Activated naive CD8-positive, alpha-beta T cell (primary cell): ENCODE measurements around the gene KLHDC8B.
A peak's percentile ranks its signal among the peaks of the same experiment; 100 is the strongest.

Experiments used
- H3K27ac Mint-ChIP-seq: one replicate; pipeline ENCODE4 v1.8.0; 2021; ENCODE audit warnings: mixed read lengths
- H3K27me3 Mint-ChIP-seq: one replicate; pipeline ENCODE4 v1.8.0; 2021; ENCODE audit warnings: mixed read lengths
- H3K36me3 Mint-ChIP-seq: one replicate; pipeline ENCODE4 v1.8.0; 2021; ENCODE audit warnings: mixed read lengths
- H3K4me1 Mint-ChIP-seq: one replicate; pipeline ENCODE4 v1.8.0; 2021; ENCODE audit warnings: low read depth, mixed read lengths
- H3K4me3 Mint-ChIP-seq: one replicate; pipeline ENCODE4 v1.8.0; 2021; ENCODE audit warnings: mild to moderate bottlenecking, mixed read lengths
- H3K9me3 Mint-ChIP-seq: one replicate; pipeline ENCODE4 v1.8.0; 2021; ENCODE audit warnings: low read depth, mixed read lengths

KLHDC8B gene

DNA sequence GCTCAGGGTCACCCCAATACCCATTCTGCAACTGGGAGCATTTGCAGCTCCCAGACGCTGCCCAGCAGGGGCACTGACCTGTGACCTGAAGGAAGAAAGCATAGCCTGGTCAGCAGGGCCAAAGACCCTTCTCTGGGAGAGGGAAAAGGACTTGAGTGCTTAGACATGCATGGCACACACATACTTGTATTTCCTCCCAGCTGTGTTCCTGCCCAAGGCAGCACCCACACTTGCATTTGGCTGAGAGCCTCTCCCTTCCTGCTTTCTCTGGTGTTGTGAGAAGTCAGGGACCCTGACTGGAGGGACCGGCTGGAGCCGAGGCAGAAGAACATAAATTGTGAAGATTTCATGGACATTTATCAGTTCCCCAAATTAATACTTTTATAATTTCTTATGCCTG lies 31.3 kb upstream of the KLHDC8B start:
- no peak overlapping the region for H3K4me3 Mint-ChIP-seq
- H3K27ac Mint-ChIP-seq: no peak overlapping the region

GRCh38 chr3:49148159-49148558 lies 23.2 kb upstream of the KLHDC8B start:
- no peaks in the 10 kb centered on the region for H3K4me1 Mint-ChIP-seq
- H3K27ac Mint-ChIP-seq: no peak overlapping the region
- no peaks in the 10 kb centered on the region for H3K27me3 Mint-ChIP-seq
- H3K9me3 Mint-ChIP-seq: no peaks in the 10 kb centered on the region
- H3K36me3 Mint-ChIP-seq: no peaks in the 10 kb centered on the region
- H3K4me3 Mint-ChIP-seq: no peak overlapping the region

More for the DNA sequence above, 31.3 kb upstream of the KLHDC8B start:
- Mint-ChIP-seq H3K4me1 (no peaks in the 10 kb centered on the region), H3K27me3 (peaks cover 3% of the 10 kb centered on the region), H3K9me3 (no peaks in the 10 kb centered on the region), H3K36me3 (no peaks in the 10 kb centered on the region)

DNA sequence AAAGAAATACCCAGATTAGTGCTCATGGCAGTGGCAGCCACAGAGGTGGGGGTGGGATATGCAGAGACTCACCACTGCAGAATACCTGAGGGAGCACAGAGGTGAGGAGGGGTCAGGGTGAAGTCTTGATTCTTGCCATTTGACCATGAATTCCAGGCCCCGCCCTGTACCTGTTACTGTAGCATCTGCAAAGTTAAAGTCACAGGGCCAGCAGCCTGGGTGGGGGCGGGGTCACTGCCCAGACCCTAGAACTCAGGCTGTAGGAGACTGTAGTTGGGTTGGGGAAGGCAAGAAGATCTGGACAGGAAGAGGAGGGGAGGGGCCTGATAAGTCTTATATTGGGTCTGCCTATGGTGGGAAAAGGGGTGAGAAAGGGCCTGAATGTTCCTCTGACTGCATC lies 19.8 kb upstream of the KLHDC8B start:
- H3K9me3 Mint-ChIP-seq: no peaks in the 10 kb centered on the region
- no peaks in the 10 kb centered on the region for H3K36me3 Mint-ChIP-seq
- no peaks in the 10 kb centered on the region for H3K4me1 Mint-ChIP-seq
- H3K27ac Mint-ChIP-seq: no peak overlapping the region
- H3K27me3 Mint-ChIP-seq: no peaks in the 10 kb centered on the region
- H3K4me3 Mint-ChIP-seq: no peak overlapping the region

GRCh38 chr3:49153349-49153912 lies 18.0 kb upstream of the KLHDC8B start:
- Mint-ChIP-seq H3K36me3 (no peaks in the 10 kb centered on the region), H3K27ac (no peak overlapping the region), H3K4me1 (peaks cover 3% of the 10 kb centered on the region), H3K4me3 (no peak overlapping the region), H3K9me3 (no peaks in the 10 kb centered on the region), H3K27me3 (no peaks in the 10 kb centered on the region)

DNA sequence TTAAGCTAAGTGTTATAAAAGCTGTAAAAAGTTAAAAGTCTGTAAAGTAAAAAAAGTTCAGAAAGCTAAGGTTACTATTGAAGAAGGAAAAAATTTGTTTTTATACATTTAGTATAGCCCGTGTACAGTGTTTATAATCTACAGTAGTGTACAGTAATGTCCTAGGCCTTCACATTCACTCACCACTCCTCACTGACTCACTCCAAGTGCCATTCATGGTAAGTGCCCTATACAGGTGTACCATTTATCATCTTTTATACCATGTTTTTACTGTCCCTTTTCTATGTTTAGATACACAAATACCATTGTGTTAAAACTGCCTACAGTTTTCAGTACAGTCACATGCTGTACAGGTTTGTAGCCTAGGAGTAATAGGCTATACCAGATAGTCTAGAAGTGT lies 14.1 kb upstream of the KLHDC8B start:
- peaks cover 10% of the 10 kb centered on the region for H3K4me1 Mint-ChIP-seq
- H3K27me3 Mint-ChIP-seq: no peaks in the 10 kb centered on the region
- peak overlapping the region; percentile 29 for H3K27ac Mint-ChIP-seq
- H3K4me3 Mint-ChIP-seq: no peak overlapping the region
- H3K36me3 Mint-ChIP-seq: no peaks in the 10 kb centered on the region
- no peaks in the 10 kb centered on the region for H3K9me3 Mint-ChIP-seq

DNA sequence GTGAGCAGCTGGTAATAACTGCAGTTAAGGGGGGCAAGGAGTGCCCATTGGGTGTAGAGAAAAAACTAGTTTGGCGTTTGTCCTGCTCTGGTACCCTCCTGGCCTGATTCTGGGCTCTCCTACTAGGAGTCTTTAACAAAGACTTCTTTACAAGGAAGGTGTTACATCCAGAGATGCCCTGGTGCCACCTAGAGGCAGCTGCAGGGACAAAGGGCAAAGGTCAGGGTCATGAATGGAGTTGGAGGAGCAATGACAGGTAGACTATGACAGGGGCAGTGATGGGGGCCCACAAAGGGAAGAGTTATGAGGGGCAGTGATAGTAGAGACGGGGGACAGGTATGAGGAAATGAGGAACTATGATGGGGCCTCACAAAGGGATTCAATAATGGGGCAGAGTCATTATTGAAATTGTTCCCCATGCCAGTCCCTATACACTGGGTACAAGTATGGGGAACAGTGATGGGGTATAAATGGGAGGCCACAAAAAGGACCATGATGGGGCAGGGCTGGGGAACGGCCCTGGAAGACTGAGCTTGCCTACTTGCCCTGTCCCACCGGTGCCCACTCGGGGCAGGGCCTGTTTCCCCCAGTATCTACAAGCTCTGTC lies 13.2 kb upstream of the KLHDC8B start:
- Mint-ChIP-seq H3K9me3 (no peaks in the 10 kb centered on the region), H3K4me1 (peaks cover 13% of the 10 kb centered on the region), H3K27ac (peak overlapping the region; percentile 30), H3K4me3 (no peak overlapping the region), H3K36me3 (no peaks in the 10 kb centered on the region), H3K27me3 (no peaks in the 10 kb centered on the region)

DNA sequence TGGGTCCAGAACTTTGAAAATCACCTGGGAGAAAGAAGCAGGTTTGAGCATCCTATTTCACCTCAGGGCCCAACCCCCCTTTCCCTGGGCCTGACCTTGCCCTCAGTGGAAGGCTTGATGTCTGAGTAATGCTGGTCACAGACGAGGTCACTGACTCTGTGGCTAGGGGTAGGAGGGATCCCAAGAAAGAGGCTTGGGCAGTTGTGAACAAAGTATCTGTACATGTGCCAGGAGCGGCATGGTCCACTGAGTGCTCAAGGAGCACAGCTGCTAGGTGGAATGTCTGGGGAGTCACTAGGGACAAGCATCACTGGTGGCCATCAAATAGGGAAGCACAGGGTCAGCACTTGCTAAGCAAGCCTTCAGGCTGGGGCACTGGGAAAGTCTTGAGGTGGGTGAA lies 12.6 kb upstream of the KLHDC8B start:
- Mint-ChIP-seq H3K4me3 (no peak overlapping the region), H3K27me3 (no peaks in the 10 kb centered on the region), H3K27ac (no peak overlapping the region), H3K9me3 (no peaks in the 10 kb centered on the region), H3K36me3 (peaks cover 2% of the 10 kb centered on the region), H3K4me1 (peaks cover 13% of the 10 kb centered on the region)

DNA sequence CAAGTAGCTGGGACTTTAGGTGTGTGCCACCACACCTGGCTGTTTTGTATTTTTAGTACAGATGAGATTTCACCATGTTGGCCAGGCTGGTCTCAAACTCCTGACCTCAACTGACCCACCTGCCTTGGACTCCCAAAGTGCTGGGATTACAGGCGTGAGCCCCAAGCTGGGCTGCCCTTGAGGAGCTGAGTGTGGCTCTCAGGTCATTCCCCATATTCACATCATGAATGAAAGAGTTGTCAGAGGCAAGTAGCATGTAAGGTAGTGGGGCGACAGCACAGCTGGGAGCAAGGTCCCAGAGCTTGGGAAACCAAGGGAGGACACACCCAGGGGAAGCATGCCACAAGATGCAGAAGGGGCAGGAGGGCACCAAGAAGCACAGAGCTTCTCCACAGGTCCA lies 10.2 kb upstream of the KLHDC8B start:
- Mint-ChIP-seq H3K27me3 (no peaks in the 10 kb centered on the region), H3K27ac (peak overlapping the region; percentile 41), H3K9me3 (no peaks in the 10 kb centered on the region), H3K4me3 (no peak overlapping the region), H3K36me3 (peaks cover 9% of the 10 kb centered on the region), H3K4me1 (peaks cover 31% of the 10 kb centered on the region)

DNA sequence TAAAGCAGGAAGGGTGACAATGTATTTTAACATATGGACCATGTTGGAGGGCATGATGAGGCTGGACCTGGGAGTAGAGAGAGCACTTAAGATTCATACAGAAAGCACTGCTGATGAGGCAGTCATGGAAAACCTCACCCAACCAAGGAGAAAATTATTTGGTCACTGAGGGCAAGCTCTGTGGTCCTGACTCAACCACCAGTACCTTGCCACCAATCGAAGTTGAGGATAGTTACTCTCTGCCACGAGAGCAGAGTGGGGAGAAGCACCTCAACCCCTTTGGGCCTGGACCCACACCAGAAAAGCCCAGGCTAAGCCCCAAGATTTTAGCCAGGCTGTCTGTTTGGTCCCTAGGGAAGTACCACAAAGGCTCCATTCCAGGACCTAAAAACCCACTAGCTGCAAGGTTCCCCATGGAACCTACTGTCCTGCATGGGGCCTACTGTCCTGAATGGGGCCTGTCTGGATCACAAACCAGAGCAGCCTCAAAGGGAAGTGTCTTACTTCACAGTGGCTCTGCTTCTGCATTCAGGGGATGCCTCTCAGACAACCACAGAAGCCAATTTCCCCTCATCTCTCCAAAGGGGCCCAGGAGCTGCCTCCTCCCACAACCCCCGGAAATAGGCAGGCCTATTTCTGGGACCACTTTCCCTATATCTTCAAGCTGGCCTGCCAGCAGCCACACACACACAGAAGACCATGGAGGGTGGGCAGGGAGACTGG lies 9.4 kb upstream of the KLHDC8B start:
- H3K4me3 Mint-ChIP-seq: no peak overlapping the region
- peaks cover 9% of the 10 kb centered on the region for H3K36me3 Mint-ChIP-seq
- H3K4me1 Mint-ChIP-seq: peaks cover 35% of the 10 kb centered on the region
- no peak overlapping the region for H3K27ac Mint-ChIP-seq
- no peaks in the 10 kb centered on the region for H3K9me3 Mint-ChIP-seq
- H3K27me3 Mint-ChIP-seq: no peaks in the 10 kb centered on the region

GRCh38 chr3:49162751-49163419 lies 8.5 kb upstream of the KLHDC8B start:
- peaks cover 9% of the 10 kb centered on the region for H3K36me3 Mint-ChIP-seq
- H3K27ac Mint-ChIP-seq: peak overlapping the region; percentile 10
- no peak overlapping the region for H3K4me3 Mint-ChIP-seq
- H3K9me3 Mint-ChIP-seq: no peaks in the 10 kb centered on the region
- H3K27me3 Mint-ChIP-seq: no peaks in the 10 kb centered on the region
- H3K4me1 Mint-ChIP-seq: peaks cover 35% of the 10 kb centered on the region

DNA sequence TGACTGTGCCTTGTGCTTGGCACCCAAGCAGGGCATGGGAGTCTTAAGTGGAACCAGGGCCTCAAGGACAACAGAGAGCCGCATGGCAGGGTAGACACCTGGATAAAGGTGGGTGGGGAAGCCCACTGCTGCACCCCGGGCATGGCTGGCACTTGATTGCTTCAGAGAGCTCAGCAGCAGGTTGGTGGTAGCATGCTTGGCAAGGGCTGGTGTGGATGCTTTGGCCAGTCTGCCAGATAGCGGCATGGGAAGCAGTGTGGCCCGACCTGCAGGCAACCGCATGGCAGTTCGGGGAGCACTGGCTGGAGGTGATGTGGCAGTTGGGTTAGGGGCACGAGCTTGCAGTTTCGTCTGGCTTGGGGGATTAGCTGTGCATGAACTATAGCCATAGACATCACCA lies 7.8 kb upstream of the KLHDC8B start:
- Mint-ChIP-seq H3K4me3 (peak overlapping the region; percentile 94), H3K27ac (peak overlapping the region; percentile 94), H3K4me1 (peaks cover 33% of the 10 kb centered on the region), H3K9me3 (no peaks in the 10 kb centered on the region), H3K27me3 (no peaks in the 10 kb centered on the region), H3K36me3 (peaks cover 9% of the 10 kb centered on the region)

- H3K9me3 Mint-ChIP-seq: no peaks in the 10 kb centered on the region
- peaks cover 36% of the 10 kb centered on the region for H3K4me1 Mint-ChIP-seq
- H3K27me3 Mint-ChIP-seq: no peaks in the 10 kb centered on the region
- peak overlapping the region; percentile 94 for H3K4me3 Mint-ChIP-seq
- H3K36me3 Mint-ChIP-seq: peaks cover 9% of the 10 kb centered on the region
- peak overlapping the region; percentile 94 for H3K27ac Mint-ChIP-seq
Measured at GRCh38 chr3:49164983-49165720, 6.2 kb upstream of the KLHDC8B start.

GRCh38 chr3:49165771-49166751 lies 5.3 kb upstream of the KLHDC8B start, which contains the start of gene CCDC71:
CCDC71 (minus strand) TSS chr3:49166331; CDS start chr3:49164208, 2,123 bp downstream.
- Mint-ChIP-seq H3K27ac (peak within 1 kb of the TSS; percentile 94), H3K27me3 (no peaks in the 10 kb centered on the region), H3K36me3 (peaks cover 9% of the 10 kb centered on the region), H3K4me3 (peak within 1 kb of the TSS; percentile 94), H3K9me3 (no peaks in the 10 kb centered on the region), H3K4me1 (peaks cover 43% of the 10 kb centered on the region)
